GM23338 (cell line): ENCODE data around the gene PHOSPHO1. TPM values are rescaled to one million over a fixed set of nuclear protein-coding genes. Genes with fewer than 3 reads are reported as not detected.
A peak's percentile ranks its signal among the peaks of the same experiment; 100 is the strongest.

Source experiments
- ATAC-seq: fragments of 200-7000 bp; cut with Tn5 transposase; 3 replicates; pipeline ENCODE4 v1.9.1; 2020
- DNase-seq: peaks from one replicate; pipeline ENCODE4 v3.0.0-alpha.2; 2015; ENCODE audit warnings: low spot score
- H2AFZ ChIP-seq: fragments of 200-600 bp; sonication (generic); 2 replicates; pipeline ENCODE4 v1.8.0; 2016; ENCODE audit warnings: antibody characterized with exemption, mild to moderate bottlenecking, moderate library complexity
- H3F3A ChIP-seq: fragments of 200-600 bp; sonication (generic); replicated peaks from 2 replicates; pipeline ENCODE4 v1.8.0; 2017; ENCODE audit warnings: antibody characterized with exemption, mixed run types, low read depth
- H3K27ac ChIP-seq: fragments of 200-600 bp; sonication (generic); 2 replicates; pipeline ENCODE4 v1.6.1; 2016; ENCODE audit warnings: low read depth
- H3K27me3 ChIP-seq: fragments of 200-600 bp; sonication (generic); 2 replicates; pipeline ENCODE4 v1.8.0; 2016; ENCODE audit warnings: mild to moderate bottlenecking, mixed run types, moderate library complexity; ENCODE audit not compliant: insufficient read depth
- H3K36me3 ChIP-seq: fragments of 200-600 bp; sonication (generic); 2 replicates; pipeline ENCODE4 v1.8.0; 2016; ENCODE audit warnings: mild to moderate bottlenecking; ENCODE audit not compliant: insufficient read depth
- H3K4me1 ChIP-seq: fragments of 200-600 bp; sonication (generic); 2 replicates; pipeline ENCODE4 v1.8.0; 2016; ENCODE audit warnings: mild to moderate bottlenecking, moderate library complexity; ENCODE audit not compliant: insufficient read depth
- H3K4me2 ChIP-seq: fragments of 200-600 bp; sonication (generic); 2 replicates; pipeline ENCODE4 v1.7.1; 2017; ENCODE audit warnings: mixed run types
- H3K4me3 ChIP-seq: fragments of 200-600 bp; sonication (generic); 2 replicates; pipeline ENCODE4 v1.6.1; 2016; ENCODE audit warnings: mixed run types
- H3K79me2 ChIP-seq: fragments of 200-600 bp; sonication (generic); replicated peaks from 2 replicates; pipeline ENCODE4 v1.8.0; 2017; ENCODE audit warnings: mild to moderate bottlenecking; ENCODE audit not compliant: insufficient read depth
- H3K9me2 ChIP-seq: fragments of 200-600 bp; sonication (generic); 2 replicates; pipeline ENCODE4 v1.8.0; 2017; ENCODE audit not compliant: insufficient read depth
- H4K20me1 ChIP-seq: fragments of 200-600 bp; sonication (generic); replicated peaks from 2 replicates; pipeline ENCODE4 v1.8.0; 2017; ENCODE audit warnings: mild to moderate bottlenecking; ENCODE audit not compliant: insufficient read depth
- H3K27ac Mint-ChIP-seq: 2 replicates; pipeline ENCODE4 v1.8.0; 2020; ENCODE audit warnings: inconsistent platforms, mild to moderate bottlenecking, moderate library complexity, mixed read lengths
- H3K27me3 Mint-ChIP-seq: 3 replicates; pipeline ENCODE4 v1.8.0; 2022; ENCODE audit warnings: low read depth, mild to moderate bottlenecking, moderate library complexity, mixed read lengths, inconsistent platforms; ENCODE audit not compliant: insufficient read depth, poor library complexity
- H3K36me3 Mint-ChIP-seq: 3 replicates; pipeline ENCODE4 v1.8.0; 2021; ENCODE audit warnings: low read depth, mild to moderate bottlenecking, inconsistent platforms, moderate library complexity, mixed read lengths
- H3K4me1 Mint-ChIP-seq: 3 replicates; pipeline ENCODE4 v1.8.0; 2020; ENCODE audit warnings: mild to moderate bottlenecking, inconsistent platforms, mixed read lengths
- H3K4me3 Mint-ChIP-seq: 3 replicates; pipeline ENCODE4 v1.8.0; 2021; ENCODE audit warnings: moderate library complexity, mild to moderate bottlenecking, inconsistent platforms, mixed read lengths
- H3K9me3 Mint-ChIP-seq: 3 replicates; pipeline ENCODE4 v1.8.0; 2020; ENCODE audit warnings: moderate library complexity, mild to moderate bottlenecking, inconsistent platforms, mixed read lengths
- CREB1 ChIP-seq: fragments of 250-450 bp; sonication (Bioruptor Pico); IDR thresholded peaks from 2 replicates; pipeline ENCODE4 v1.5.0; 2020; ENCODE audit warnings: low read depth, mild to moderate bottlenecking, moderate library complexity
- CTCF ChIP-seq, 2 experiments: fragments of 200-600 bp in 1 of 2; sonication (generic) in 1 of 2; conservative IDR thresholded peaks; 2 replicates each; pipeline versions ENCODE4 v1.5.1 to v1.6.1; 2016 to 2017; ENCODE audit warnings: antibody characterized with exemption in 2 of 2, low read depth in 2 of 2, mild to moderate bottlenecking in 2 of 2, moderate library complexity in 1 of 2
- ETS1 ChIP-seq: IDR thresholded peaks from 2 replicates; pipeline ENCODE4 v1.6.1; 2016; ENCODE audit warnings: antibody characterized with exemption
- EZH2phosphoT487 ChIP-seq: fragments of 200-600 bp; sonication (generic); IDR thresholded peaks from one replicate; pipeline ENCODE4 v1.8.1; 2018; ENCODE audit warnings: antibody characterized with exemption; ENCODE audit not compliant: unreplicated experiment
- JUNB ChIP-seq: IDR thresholded peaks from one replicate; pipeline ENCODE4 v1.6.1; 2016; ENCODE audit warnings: antibody characterized with exemption; ENCODE audit not compliant: unreplicated experiment
- NANOG ChIP-seq: IDR thresholded peaks from 2 replicates; pipeline ENCODE4 v1.6.1; 2016; ENCODE audit warnings: antibody characterized with exemption, borderline replicate concordance
- POLR2AphosphoS5 ChIP-seq: IDR thresholded peaks from 2 replicates; pipeline ENCODE4 v1.6.1; 2016; ENCODE audit warnings: antibody characterized with exemption, low read depth
- STAT1 ChIP-seq: IDR thresholded peaks from one replicate; pipeline ENCODE4 v1.6.1; 2016; ENCODE audit warnings: antibody characterized with exemption; ENCODE audit not compliant: unreplicated experiment
- polyA plus RNA-seq: library from polyadenylated mRNA; unstranded; fragments of >200 nt; fragmentation: Nextera tagmentation; extraction: Ambion mirVana; gene quantifications from 2 replicates; pipeline ENCODE4 v1.2.1, GENCODE V29; 2016
- total RNA-seq: library from RNA; depleted of rRNA; stranded (reverse); fragments of >200 nt; shearing (Covaris generic); gene quantifications from 2 replicates; pipeline ENCODE4 v1.2.3, GENCODE V29; 2014
- TF ChIP-seq, protein P1 (sequence below): fragments of 250-450 bp; sonication (Bioruptor Pico); IDR thresholded peaks from 2 replicates; pipeline ENCODE4 v1.5.0; 2020; ENCODE audit warnings: mild to moderate bottlenecking, moderate library complexity
- TF ChIP-seq, protein P2 (sequence below): IDR thresholded peaks from one replicate; pipeline ENCODE4 v1.6.1; 2018; ENCODE audit warnings: antibody characterized with exemption; ENCODE audit not compliant: unreplicated experiment

PHOSPHO1 gene
- total and polyA plus RNA-seq, 2 experiments from 2014 or later: 0.71 to 2.2 TPM

GRCh38 chr17:49223168-49223516 is 7.4 kb downstream of the PHOSPHO1 start:
- Histone ChIP-seq H3K79me2 (no peaks in the 10 kb centered on the region), H2AFZ (no peak overlapping the region), H3F3A (0 out of 2 replicates have a peak, but pooled peaks cover 6% of the 10 kb centered on the region), H4K20me1 (no peaks in the 10 kb centered on the region), H3K27me3 (peaks cover 60% of the 10 kb centered on the region), H3K4me3 (peak overlapping the region; percentile 70), H3K27ac (no peak overlapping the region), H3K4me1 (peaks cover 18% of the 10 kb centered on the region), H3K9me2 (no peaks in the 10 kb centered on the region), H3K36me3 (no peaks in the 10 kb centered on the region; the same call in 1 of the 2 replicates), H3K4me2 (peak overlapping the region; percentile 92)
- ATAC-seq (no peak), DNase-seq (no peak)
- peaks cover 54% of the 10 kb centered on the region for H3K27me3 Mint-ChIP-seq
- peaks cover 22% of the 10 kb centered on the region for H3K4me1 Mint-ChIP-seq
- TF ChIP-seq NANOG: no peak
- no peak for TF ChIP-seq JUNB
- TF ChIP-seq, protein P1, sequence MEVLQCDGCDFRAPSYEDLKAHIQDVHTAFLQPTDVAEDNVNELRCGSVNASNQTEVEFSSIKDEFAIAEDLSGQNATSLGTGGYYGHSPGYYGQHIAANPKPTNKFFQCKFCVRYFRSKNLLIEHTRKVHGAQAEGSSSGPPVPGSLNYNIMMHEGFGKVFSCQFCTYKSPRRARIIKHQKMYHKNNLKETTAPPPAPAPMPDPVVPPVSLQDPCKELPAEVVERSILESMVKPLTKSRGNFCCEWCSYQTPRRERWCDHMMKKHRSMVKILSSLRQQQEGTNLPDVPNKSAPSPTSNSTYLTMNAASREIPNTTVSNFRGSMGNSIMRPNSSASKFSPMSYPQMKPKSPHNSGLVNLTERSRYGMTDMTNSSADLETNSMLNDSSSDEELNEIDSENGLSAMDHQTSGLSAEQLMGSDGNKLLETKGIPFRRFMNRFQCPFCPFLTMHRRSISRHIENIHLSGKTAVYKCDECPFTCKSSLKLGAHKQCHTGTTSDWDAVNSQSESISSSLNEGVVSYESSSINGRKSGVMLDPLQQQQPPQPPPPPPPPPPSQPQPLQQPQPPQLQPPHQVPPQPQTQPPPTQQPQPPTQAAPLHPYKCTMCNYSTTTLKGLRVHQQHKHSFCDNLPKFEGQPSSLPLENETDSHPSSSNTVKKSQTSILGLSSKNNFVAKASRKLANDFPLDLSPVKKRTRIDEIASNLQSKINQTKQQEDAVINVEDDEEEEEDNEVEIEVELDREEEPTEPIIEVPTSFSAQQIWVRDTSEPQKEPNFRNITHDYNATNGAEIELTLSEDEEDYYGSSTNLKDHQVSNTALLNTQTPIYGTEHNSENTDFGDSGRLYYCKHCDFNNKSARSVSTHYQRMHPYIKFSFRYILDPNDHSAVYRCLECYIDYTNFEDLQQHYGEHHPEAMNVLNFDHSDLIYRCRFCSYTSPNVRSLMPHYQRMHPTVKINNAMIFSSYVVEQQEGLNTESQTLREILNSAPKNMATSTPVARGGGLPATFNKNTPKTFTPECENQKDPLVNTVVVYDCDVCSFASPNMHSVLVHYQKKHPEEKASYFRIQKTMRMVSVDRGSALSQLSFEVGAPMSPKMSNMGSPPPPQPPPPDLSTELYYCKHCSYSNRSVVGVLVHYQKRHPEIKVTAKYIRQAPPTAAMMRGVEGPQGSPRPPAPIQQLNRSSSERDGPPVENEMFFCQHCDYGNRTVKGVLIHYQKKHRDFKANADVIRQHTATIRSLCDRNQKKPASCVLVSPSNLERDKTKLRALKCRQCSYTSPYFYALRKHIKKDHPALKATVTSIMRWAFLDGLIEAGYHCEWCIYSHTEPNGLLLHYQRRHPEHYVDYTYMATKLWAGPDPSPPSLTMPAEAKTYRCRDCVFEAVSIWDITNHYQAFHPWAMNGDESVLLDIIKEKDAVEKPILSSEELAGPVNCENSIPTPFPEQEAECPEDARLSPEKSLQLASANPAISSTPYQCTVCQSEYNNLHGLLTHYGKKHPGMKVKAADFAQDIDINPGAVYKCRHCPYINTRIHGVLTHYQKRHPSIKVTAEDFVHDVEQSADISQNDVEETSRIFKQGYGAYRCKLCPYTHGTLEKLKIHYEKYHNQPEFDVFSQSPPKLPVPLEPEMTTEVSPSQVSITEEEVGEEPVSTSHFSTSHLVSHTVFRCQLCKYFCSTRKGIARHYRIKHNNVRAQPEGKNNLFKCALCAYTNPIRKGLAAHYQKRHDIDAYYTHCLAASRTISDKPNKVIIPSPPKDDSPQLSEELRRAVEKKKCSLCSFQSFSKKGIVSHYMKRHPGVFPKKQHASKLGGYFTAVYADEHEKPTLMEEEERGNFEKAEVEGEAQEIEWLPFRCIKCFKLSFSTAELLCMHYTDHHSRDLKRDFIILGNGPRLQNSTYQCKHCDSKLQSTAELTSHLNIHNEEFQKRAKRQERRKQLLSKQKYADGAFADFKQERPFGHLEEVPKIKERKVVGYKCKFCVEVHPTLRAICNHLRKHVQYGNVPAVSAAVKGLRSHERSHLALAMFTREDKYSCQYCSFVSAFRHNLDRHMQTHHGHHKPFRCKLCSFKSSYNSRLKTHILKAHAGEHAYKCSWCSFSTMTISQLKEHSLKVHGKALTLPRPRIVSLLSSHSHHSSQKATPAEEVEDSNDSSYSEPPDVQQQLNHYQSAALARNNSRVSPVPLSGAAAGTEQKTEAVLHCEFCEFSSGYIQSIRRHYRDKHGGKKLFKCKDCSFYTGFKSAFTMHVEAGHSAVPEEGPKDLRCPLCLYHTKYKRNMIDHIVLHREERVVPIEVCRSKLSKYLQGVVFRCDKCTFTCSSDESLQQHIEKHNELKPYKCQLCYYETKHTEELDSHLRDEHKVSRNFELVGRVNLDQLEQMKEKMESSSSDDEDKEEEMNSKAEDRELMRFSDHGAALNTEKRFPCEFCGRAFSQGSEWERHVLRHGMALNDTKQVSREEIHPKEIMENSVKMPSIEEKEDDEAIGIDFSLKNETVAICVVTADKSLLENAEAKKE (CRISPR knock-in tag): no peak
- TF ChIP-seq POLR2AphosphoS5: no peak
- no peaks in the 10 kb centered on the region for H3K9me3 Mint-ChIP-seq
- no peak overlapping the region for H3K27ac Mint-ChIP-seq
- H3K4me3 Mint-ChIP-seq: peak overlapping the region; percentile 73
- peaks cover 3% of the 10 kb centered on the region; the same call in 1 of the 3 replicates for H3K36me3 Mint-ChIP-seq

- Histone ChIP-seq H3K36me3 (no peaks in the 10 kb centered on the region; the same call in 1 of the 2 replicates), H3K4me3 (no peak overlapping the region), H4K20me1 (no peaks in the 10 kb centered on the region), H3K27me3 (peaks cover 30% of the 10 kb centered on the region), H3K4me1 (peaks cover 20% of the 10 kb centered on the region), H3K4me2 (no peak overlapping the region), H3K79me2 (no peaks in the 10 kb centered on the region), H3K27ac (no peak overlapping the region), H3K9me2 (no peaks in the 10 kb centered on the region), H3F3A (0 out of 2 replicates have a peak, but pooled peaks cover 6% of the 10 kb centered on the region), H2AFZ (no peak overlapping the region)
- ATAC-seq (no peak), DNase-seq (no peak)
- H3K27ac Mint-ChIP-seq: no peak overlapping the region
- no peaks in the 10 kb centered on the region for H3K9me3 Mint-ChIP-seq
- H3K4me1 Mint-ChIP-seq: peaks cover 29% of the 10 kb centered on the region
- peaks cover 33% of the 10 kb centered on the region for H3K27me3 Mint-ChIP-seq
- no peak overlapping the region for H3K4me3 Mint-ChIP-seq
- H3K36me3 Mint-ChIP-seq: peaks cover 4% of the 10 kb centered on the region; the same call in 1 of the 3 replicates
- TF ChIP-seq CREB1 (CRISPR knock-in tag) (no peak), STAT1 (no peak), EZH2phosphoT487 (no peak), CTCF (conservative IDR thresholded peaks at IDR 0.05; ENCODE audit: low read depth in 2 of 2) (no peak), ETS1 (no peak)
- TF ChIP-seq, protein P2, sequence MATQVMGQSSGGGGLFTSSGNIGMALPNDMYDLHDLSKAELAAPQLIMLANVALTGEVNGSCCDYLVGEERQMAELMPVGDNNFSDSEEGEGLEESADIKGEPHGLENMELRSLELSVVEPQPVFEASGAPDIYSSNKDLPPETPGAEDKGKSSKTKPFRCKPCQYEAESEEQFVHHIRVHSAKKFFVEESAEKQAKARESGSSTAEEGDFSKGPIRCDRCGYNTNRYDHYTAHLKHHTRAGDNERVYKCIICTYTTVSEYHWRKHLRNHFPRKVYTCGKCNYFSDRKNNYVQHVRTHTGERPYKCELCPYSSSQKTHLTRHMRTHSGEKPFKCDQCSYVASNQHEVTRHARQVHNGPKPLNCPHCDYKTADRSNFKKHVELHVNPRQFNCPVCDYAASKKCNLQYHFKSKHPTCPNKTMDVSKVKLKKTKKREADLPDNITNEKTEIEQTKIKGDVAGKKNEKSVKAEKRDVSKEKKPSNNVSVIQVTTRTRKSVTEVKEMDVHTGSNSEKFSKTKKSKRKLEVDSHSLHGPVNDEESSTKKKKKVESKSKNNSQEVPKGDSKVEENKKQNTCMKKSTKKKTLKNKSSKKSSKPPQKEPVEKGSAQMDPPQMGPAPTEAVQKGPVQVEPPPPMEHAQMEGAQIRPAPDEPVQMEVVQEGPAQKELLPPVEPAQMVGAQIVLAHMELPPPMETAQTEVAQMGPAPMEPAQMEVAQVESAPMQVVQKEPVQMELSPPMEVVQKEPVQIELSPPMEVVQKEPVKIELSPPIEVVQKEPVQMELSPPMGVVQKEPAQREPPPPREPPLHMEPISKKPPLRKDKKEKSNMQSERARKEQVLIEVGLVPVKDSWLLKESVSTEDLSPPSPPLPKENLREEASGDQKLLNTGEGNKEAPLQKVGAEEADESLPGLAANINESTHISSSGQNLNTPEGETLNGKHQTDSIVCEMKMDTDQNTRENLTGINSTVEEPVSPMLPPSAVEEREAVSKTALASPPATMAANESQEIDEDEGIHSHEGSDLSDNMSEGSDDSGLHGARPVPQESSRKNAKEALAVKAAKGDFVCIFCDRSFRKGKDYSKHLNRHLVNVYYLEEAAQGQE: no peak
These were observed 10.6 kb downstream of the PHOSPHO1 start for GRCh38 chr17:49219987-49220386.
